NCI-H187 treated with DMSO at 0.1 percent for 48 hours (cell line): ENCODE data around the gene EIF4B.
"Not testable (repeated sequence)": the region's sequence is repeated elsewhere in the genome, so short reads cannot be mapped to it uniquely, and the experiment has no call there.

Source experiments
- DNase-seq: peaks from one replicate; lab custom pipeline; 2025; lab: John Stamatoyannopoulos, UW

The EIF4B gene

GRCh38 chr12:53005986-53006809 lies at the start of gene EIF4B:
EIF4B (plus strand) TSS chr12:53006456; CDS start chr12:53006484, 28 bp downstream.
- DNase-seq = peak; percentile 96

GRCh38 chr12:52956987-52957386 lies 49.3 kb upstream of the EIF4B start:
- peak; percentile 57 for DNase-seq

GRCh38 chr12:52964556-52965336 lies 41.5 kb upstream of the EIF4B start:
- no peak for DNase-seq

GRCh38 chr12:52965337-52965731 lies 40.9 kb upstream of the EIF4B start:
- no peak for DNase-seq

GRCh38 chr12:52969166-52969795 lies 37.0 kb upstream of the EIF4B start:
- no peak for DNase-seq

GRCh38 chr12:52969828-52970569 lies 36.3 kb upstream of the EIF4B start:
- no peak for DNase-seq

- DNase-seq = no peak
Observed at GRCh38 chr12:52971679-52972329, 34.5 kb upstream of the EIF4B start.

GRCh38 chr12:52975204-52975603 lies 31.1 kb upstream of the EIF4B start:
- DNase-seq = no peak

GRCh38 chr12:52975820-52976573 lies 30.3 kb upstream of the EIF4B start:
- peak; percentile 32 for DNase-seq

- no peak for DNase-seq
Observed at GRCh38 chr12:52976574-52977071, 29.6 kb upstream of the EIF4B start.

- DNase-seq = no peak
Observed at GRCh38 chr12:52977170-52977569, 29.1 kb upstream of the EIF4B start.

GRCh38 chr12:52980096-52980649 lies 26.1 kb upstream of the EIF4B start:
- DNase-seq = no peak

- DNase-seq = peak; percentile 90
Observed at GRCh38 chr12:52980650-52981423, 25.4 kb upstream of the EIF4B start.

- no peak for DNase-seq
Observed at GRCh38 chr12:52984136-52984535, 22.1 kb upstream of the EIF4B start.

GRCh38 chr12:52988898-52989297 lies 17.4 kb upstream of the EIF4B start:
- no peak for DNase-seq

- no peak for DNase-seq
Observed at GRCh38 chr12:52990206-52990605, 16.1 kb upstream of the EIF4B start.

- not testable (repeated sequence) for DNase-seq
Observed at GRCh38 chr12:52992240-52992639, 14.0 kb upstream of the EIF4B start.

- DNase-seq = no peak
Observed at GRCh38 chr12:52992699-52993557, 13.3 kb upstream of the EIF4B start.

GRCh38 chr12:52993558-52993869 lies 12.7 kb upstream of the EIF4B start:
- DNase-seq = no peak
